ENCODE measurements around the gene RHOT2.

RHOT2 gene

DNA sequence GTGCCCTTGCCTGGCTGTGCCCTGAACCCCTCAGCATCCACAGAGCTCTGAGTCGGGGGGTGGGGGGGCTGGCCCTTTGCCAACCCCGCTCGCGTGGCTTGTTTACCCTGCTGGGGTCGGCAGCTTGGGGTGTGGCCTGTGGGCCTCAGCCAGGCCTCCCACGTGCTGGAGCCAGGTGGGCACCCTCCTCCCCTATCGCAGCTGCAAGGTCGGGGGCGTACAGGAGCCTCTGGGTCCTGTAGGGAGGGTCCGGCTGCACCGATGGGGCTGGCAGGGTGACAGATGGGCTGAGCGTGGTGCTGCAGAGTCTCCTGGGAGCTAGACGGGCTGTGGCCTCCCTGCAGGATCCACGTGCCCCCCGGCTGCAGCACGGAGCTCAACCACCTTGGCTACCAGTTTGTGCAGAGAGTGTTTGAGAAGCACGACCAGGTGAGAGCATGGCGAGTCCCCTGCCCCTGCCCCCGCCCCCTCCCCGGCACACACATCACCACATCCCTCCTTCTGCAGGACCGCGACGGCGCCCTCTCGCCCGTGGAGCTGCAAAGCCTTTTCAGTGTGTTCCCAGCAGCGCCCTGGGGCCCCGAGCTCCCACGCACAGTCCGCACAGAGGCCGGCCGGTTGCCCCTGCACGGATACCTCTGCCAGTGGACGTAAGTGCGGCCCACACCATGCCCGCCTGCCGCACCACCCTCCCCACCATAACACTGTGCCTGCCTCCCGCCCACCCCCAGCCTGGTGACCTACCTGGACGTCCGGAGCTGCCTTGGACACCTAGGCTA lies 3.6 kb downstream of the RHOT2 start:
- no peak for DNase-seq

DNA sequence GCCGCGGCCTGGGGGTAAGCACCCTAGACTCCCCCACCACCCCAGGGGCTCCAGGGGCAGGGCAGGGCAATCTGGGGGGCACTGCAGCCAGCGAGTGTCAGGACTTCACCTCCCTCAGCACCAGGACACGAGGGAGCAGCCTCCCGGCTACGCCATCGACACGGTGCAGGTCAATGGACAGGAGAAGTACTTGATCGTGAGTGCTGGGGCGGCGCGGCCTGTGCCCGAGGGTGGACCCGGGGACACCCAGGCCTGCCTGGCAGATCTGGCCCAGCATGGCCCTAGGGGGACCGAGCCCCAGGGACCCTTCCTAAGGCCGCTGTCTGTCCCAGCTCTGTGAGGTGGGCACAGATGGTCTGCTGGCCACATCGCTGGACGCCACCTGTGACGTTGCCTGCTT lies 4.4 kb downstream of the RHOT2 start:
- no peak for DNase-seq

DNA sequence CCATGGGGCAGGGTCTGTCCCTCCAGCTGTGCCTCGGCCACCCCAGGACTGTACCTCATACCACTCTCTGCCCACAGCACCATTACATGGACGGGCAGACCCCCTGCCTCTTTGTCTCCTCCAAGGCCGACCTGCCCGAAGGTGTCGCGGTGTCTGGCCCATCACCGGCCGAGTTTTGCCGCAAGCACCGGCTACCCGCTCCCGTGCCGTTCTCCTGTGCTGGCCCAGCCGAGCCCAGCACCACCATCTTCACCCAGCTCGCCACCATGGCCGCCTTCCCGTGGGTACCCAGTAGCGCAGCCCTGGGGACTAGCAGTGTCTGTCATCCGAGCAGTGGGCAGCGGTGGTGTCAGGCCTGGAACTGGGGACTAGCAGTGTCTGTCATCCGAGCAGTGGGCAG lies 4.9 kb downstream of the RHOT2 start:
- DNase-seq: no peak

DNA sequence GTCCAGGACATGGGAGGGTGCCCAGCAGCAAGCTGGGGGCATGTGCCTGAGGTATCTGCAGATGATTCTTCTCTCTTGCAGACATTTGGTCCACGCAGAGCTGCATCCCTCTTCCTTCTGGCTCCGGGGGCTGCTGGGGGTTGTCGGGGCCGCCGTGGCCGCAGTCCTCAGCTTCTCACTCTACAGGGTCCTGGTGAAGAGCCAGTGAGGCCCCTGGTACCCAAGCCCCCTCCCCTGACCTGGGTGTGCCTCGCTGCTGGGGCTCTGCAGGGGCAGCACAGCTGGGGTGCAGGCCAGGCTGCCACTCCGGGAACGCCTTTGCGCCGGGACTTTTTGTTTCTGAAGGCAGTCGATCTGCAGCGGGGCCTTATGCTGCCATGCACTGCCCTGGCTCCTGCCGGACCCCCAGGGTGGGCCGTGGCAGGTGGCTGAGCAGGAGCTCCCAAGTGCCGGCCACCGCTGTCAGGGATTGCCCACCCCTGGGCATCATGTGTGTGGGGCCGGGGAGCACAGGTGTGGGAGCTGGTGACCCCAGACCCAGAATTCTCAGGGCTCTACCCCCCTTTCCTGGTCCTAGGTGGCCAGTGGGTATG lies 5.6 kb downstream of the RHOT2 start:
- DNase-seq: no peak

DNA sequence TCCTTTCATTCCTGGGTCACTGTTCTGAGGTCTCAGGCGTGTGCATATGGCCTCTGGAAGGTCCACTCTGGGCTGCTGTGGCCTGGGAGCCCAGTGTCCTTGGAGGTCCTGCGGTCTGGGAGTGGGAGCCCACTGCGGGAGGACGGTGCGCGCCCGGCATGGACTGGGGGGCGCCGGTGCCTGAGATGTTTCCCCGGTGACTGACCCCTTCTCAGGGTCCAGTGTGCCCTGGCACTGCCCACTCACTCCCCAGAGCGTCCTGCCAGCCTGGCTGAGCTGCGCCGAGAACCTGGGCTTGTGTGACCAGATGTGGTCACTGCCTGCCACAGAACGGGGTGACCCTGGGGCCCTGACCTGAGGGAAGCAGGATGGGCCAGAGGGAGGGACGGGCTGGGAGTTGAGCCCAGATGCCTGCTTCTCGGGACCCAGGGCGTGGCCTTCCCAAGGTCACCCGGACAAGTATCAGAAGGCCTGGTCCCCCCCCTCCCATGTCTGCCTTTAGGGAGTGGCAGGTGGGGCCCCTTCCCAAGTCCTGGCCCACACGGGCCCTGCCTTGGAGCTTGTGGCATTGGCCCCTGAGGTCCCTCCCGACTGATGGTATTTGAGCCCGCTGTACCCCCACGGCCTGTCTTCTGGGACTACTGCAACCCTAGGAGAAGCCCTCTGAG lies 6.4 kb downstream of the RHOT2 start:
- DNase-seq: no peak

DNA sequence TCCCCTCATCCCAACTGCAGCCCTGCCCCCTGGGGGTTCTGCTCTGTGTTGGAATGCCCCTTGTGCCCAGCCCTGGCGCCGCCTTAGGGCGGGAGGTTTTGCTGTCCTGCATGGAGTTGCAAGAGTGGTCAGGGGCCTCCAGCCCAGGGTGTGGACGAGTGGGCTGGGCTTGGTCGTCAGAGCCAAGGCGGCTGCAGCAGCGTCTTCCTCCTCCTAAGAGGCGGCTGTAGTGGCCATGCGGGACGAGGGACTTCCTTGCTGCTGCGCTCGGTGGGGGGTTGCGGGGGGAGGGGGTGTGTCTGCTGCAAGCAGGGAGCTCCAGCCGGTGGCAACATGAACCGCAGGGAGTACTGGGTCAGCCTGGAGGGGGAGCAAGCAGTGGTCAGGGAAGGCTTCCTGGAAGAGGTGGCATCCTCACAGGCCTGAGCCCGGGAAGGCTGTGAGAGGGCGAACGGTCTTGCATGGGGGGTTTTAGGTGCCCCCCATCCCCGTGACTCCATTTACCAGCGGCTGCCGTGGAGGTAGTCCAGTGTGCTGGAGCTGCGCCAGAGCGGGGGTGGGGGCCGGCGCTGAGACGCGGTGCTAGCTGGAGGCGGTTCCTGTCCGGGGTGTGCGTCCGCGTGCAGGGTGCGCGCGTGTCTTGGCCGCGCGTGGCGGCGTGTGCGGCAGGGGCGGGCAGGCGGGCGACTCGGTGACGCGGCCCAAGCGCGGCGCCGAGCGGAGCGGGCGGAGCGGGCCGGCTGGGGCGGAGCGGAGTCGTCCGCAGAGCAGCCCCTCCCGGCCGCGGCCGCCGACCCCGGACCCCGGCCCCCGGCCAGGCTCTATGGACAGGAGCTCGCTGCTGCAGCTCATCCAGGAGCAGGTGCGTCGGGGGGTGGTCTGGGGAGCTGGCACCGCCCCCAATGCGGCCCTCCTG lies 7.3 kb downstream of the RHOT2 start, which contains the start of gene RHBDL1:
TSS of gene RHBDL1 (plus strand) at position 704 of the 916 bp plus-strand sequence. CDS start at position 824, 120 bp downstream.
- DNase-seq: no peak

DNA sequence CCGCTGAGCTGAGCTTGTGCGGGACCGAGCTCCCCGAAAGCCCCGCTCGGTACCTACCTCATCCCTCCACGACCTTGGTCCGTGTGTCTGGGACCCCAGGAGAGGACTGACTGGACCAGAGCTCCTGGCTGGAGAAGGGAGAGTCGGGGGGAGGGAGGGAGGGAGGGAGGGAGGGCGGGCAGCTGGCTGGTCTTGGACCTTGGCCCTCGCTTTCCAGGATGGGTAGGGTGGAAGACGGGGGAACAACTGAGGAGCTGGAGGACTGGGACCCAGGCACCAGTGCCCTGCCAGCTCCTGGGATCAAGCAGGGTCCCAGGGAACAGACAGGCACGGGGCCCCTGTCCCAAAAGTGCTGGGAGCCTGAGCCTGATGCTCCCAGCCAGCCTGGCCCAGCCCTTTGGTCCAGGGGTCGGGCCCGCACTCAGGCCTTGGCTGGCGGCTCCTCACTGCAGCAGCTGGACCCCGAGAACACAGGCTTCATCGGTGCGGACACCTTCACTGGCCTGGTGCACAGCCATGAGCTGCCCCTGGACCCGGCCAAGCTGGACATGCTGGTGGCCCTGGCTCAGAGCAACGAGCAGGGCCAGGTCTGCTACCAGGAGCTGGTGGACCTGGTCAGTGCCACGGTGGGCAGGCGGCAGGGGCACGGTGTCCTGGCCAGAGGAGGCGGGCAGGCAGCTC lies 8.1 kb downstream of the RHOT2 start:
- DNase-seq: no peak

DNA sequence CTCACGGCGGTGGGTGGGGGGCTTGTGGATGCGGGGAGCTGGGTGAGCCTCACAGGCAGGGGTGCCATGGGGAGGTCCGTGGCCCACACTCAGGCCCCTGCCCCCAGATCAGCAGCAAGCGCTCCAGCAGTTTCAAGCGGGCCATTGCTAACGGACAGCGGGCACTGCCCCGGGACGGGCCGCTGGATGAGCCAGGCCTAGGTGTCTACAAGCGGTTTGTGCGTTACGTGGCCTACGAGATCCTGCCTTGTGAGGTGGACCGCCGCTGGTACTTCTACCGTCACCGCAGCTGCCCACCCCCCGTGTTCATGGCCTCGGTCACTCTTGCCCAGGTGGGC lies 8.6 kb downstream of the RHOT2 start:
- DNase-seq: no peak

DNA sequence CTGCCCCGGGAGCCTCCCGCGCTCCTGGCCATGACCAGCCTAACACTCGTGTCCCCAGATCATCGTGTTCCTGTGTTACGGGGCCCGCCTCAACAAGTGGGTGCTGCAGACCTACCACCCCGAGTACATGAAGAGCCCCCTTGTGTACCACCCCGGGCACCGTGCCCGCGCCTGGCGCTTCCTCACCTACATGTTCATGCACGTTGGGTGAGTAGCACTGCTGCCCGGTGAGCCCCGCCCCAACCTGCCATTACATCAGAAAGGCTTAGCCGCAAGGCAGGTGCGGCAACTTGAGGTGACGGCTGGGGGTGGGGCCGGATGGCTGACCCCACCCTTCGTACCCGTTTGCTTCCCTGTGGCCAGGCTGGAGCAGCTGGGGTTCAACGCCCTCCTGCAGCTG lies 9.0 kb downstream of the RHOT2 start:
- peak in 1 of 2 experiments; percentile 28 for DNase-seq

DNA sequence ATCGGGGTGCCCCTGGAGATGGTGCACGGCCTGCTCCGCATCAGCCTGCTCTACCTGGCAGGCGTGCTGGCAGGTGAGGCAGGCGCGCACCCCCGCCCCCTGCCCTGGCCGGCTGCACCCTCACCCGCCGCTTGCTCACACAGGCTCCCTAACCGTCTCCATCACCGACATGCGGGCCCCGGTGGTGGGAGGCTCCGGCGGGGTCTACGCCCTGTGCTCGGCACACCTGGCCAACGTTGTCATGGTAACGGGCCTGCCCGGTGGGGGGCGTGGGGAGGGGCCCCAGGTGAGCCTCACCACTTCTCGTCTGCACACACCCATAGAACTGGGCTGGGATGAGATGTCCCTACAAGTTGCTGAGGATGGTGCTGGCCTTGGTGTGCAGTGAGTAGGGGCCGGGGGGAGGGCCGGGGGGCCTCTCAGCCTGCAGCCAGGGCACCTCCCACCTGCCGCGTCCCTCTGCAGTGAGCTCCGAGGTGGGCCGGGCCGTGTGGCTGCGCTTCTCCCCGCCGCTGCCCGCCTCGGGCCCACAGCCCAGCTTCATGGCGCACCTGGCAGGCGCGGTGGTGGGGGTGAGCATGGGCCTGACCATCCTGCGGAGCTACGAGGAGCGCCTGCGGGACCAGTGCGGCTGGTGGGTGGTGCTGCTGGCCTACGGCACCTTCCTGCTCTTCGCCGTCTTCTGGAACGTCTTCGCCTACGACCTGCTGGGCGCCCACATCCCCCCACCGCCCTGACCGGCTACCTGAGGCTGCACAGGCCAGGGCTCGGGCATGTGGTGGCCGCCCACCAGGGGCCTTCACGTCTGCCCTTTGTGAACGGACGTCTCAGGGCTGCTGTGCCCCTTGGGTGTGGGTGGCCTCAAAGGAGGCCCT lies 9.6 kb downstream of the RHOT2 start:
- DNase-seq: no peak

DNA sequence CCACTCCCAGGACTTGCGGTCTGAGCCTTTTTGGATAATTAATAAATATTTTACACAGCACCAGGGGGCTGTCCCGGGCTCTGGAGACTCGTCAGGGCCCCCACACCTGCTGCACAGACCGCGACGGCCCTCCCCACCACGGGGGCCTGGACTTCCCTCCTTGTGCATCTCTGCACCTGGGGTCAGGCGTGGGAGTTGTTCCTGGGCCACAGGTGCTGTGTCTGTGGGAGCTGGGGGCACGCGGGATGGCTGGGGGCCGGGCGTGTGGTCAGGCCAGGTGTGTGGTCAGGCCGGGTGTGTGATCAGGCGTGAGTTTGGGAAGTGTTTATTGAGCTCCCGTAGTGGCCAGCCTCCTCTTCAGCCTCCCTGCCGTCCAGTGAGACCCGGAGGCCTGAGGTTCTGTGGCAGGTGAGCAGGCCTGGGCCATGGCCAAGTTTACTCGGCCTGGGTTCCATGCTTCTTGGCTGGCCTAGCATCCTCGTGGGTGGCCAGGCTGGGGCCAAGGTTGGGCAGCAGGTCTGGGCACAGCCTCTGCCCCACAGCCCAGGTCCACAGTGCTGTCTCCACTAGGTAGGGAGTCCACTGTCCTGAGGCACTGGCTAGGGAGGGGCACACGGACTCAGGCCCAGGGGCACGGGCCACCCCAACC lies 10.4 kb downstream of the RHOT2 start:
- DNase-seq: no peak

DNA sequence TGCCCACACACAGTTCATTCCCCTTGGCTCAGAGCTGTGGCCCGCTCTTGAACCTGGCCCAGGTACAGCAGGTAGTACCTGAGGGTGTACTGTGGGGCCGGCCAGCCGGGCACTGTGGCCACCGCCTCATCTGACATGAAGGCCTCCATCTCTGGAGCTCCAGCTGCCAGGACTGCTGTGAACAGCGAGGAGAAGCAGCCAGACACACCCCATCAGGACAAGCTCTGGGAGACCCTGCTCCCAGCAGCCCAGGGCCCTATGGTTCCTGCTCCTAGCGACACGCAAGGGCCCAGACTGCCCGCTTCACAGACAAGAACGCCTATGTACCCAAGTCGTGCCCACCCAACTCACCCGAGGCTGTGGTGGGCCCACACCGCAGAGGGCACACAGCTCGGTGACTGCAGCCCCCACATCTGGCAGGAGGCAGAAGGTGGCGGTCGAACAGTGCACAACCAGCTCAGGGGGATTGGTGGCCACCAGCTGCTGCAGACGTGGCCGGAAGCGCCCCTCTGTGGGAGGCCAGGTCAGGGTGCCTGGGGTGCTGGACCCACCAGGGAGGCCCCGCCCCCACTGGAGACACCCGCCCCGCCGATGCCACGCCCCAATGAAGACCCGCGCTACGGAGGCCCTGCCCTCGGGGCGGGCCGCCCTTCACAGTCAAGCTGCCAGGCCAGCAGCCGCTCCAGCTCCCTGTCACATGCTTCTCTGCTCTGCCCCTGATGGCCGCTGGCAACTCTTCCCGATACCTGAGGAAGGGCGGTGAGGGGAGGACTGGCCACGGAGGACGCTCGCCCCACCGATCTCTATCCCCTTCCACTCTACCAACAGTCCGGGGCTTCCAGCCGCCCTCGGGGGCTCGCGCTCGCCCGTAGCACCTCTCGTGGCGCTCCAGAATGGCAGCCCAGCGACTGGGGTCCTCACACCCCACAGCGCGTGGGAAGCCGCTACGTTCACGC lies 11.2 kb downstream of the RHOT2 start:
- peak in 1 of 2 experiments; percentile 39 for DNase-seq

DNA sequence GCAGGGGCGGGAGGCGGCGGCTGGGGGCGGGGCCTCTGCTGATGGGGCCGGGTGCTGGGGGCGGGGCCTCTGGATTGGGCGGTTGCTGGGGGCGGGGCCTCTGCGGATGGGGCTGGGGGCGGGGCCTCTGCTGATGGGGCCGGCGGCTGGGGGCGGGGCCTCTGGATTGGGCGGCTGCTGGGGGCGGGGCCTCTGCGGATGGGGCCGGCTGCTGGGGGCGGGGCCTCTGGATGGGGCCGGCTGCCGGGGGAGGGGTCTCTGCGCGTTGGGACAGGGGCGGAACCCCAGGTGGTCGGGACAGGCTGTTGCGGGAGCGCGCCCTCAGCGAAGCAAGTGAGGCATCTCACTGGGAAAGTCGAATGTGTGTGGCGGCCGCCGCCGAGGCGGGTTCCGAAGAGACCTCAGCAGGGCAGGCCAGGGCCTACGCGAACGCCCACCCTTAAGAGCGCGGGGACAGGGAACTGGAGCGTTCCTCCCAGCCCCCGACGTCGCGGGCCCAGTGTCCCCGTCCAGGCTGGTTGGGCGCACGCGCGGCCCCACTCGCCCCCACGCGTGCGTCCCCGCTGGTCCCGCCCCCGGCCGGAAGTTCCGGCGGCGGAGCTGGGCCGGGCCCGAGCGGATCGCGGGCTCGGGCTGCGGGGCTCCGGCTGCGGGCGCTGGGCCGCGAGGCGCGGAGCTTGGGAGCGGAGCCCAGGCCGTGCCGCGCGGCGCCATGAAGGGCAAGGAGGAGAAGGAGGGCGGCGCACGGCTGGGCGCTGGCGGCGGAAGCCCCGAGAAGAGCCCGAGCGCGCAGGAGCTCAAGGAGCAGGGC lies 12.1 kb downstream of the RHOT2 start, which contains the start of gene STUB1:
TSS of gene STUB1 (plus strand) at position 597 of the 811 bp plus-strand sequence. CDS start at position 713, 116 bp downstream.
- peak; percentile 88 to 90 for DNase-seq

DNA sequence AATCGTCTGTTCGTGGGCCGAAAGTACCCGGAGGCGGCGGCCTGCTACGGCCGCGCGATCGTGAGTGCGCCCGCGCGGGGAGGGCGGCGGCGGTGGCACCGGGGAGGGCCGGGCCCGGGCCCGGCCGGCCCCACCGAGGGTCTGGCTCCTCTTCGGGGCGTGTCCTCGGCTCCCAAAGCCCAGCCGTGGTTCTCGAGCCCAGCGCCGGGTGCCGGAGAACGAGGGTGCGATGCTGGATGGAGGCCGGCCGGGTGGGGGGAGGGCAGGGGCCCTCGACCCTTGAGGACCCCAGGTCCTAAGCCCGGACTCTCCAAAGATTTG lies 12.7 kb downstream of the RHOT2 start:
- DNase-seq: no peak

DNA sequence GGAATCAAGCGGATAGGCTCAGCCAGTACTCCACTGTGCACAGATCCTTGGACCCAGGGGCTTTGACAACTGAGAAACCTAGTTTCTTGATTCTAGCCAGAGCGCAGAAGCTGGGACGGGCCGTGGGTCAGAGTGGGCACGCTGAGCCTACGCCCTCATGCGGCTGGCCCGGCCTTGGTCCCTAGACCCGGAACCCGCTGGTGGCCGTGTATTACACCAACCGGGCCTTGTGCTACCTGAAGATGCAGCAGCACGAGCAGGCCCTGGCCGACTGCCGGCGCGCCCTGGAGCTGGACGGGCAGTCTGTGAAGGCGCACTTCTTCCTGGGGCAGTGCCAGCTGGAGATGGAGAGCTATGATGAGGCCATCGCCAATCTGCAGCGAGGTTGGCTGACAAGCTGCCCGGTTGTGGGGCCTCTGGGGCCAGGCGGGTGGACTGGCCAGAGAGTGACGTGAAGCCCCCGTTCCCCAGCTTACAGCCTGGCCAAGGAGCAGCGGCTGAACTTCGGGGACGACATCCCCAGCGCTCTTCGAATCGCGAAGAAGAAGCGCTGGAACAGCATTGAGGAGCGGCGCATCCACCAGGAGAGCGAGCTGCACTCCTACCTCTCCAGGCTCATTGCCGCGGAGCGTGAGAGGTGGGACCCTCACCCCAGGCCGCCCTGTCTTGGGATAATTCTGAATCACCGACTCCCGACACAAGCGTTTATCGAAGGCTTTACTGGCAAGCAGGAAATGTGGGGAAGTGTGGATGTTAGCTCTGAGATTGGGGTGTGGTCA lies 13.2 kb downstream of the RHOT2 start:
- no peak for DNase-seq

DNA sequence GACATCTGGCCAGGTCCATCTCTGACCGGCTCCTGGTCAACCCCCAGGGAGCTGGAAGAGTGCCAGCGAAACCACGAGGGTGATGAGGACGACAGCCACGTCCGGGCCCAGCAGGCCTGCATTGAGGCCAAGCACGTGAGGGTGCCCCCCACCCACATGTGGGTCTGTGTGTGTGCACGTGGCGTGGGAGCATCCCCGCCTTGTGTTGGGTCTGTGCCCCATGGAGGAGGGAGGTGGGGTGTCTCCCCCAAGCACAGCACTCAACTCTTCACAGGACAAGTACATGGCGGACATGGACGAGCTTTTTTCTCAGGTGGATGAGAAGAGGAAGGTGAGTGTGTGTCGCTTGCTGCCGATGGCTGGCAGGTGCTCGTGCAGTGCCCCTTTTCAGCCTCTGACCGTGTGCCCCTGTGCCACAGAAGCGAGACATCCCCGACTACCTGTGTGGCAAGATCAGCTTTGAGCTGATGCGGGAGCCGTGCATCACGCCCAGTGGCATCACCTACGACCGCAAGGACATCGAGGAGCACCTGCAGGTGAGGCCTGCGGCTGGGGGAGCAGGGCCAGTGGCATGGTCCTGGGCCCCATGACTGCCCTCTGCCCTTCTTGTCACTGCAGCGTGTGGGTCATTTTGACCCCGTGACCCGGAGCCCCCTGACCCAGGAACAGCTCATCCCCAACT lies 14.0 kb downstream of the RHOT2 start:
- no peak for DNase-seq
